IMR-90 (cell line): ENCODE data around the gene RHBDF2. TPM values are rescaled to one million over a fixed set of nuclear protein-coding genes. Genes with fewer than 3 reads are reported as not detected.
A peak's percentile ranks its signal among the peaks of the same experiment; 100 is the strongest.

Source experiments
- ATAC-seq: fragments of 200-7000 bp; cut with Tn5 transposase; 2 replicates; pipeline ENCODE4 v1.9.1; 2020; ENCODE audit warnings: low read depth, mild to moderate bottlenecking, moderate library complexity
- BruUV-seq: library from RNA; stranded (reverse); fragments of 400-500 nt; replicated peaks from 2 replicates; lab custom pipeline; 2021; lab: Mats Ljungman, UMichigan
- CTCF ChIA-PET: fragments of 300-600 bp; formaldehyde crosslinking; extraction: SDS; loops from one replicate; lab custom pipeline; 2021; ENCODE audit warnings: antibody characterized with exemption; lab: Yijun Ruan, JAX
- POLR2A ChIA-PET: fragments of 300-600 bp; sonication (Branson Sonifier 250); formaldehyde crosslinking; loops from one replicate; lab custom pipeline; 2022; ENCODE audit warnings: antibody characterized with exemption; ENCODE audit not compliant: unreplicated experiment; lab: Charles Lee
- DNase-seq: peaks from one replicate; pipeline ENCODE4 v3.0.0; 2013
- H2AFZ ChIP-seq: replicated peaks from 2 replicates; pipeline ENCODE3; 2013; ENCODE audit warnings: low read length, mild to moderate bottlenecking; ENCODE audit not compliant: poor library complexity
- H2AK5ac ChIP-seq: 2 replicates; pipeline ENCODE4 v1.6.1; 2013; ENCODE audit warnings: low read depth, low read length, inconsistent platforms
- H2AK9ac ChIP-seq: replicated peaks from 2 replicates; pipeline ENCODE3; 2013; ENCODE audit warnings: mild to moderate bottlenecking, low read depth, low read length, moderate library complexity; ENCODE audit not compliant: poor library complexity
- H2BK120ac ChIP-seq: 2 replicates; pipeline ENCODE4 v1.6.1; 2013; ENCODE audit warnings: low read depth, low read length, inconsistent platforms
- H2BK15ac ChIP-seq: 3 replicates; pipeline ENCODE4 v1.6.1; 2013; ENCODE audit warnings: low read depth, low read length, inconsistent platforms
- H2BK20ac ChIP-seq: 2 replicates; pipeline ENCODE4 v1.6.1; 2013; ENCODE audit warnings: low read depth, mild to moderate bottlenecking, inconsistent platforms, low read length, moderate library complexity
- H2BK5ac ChIP-seq: 2 replicates; pipeline ENCODE4 v1.6.1; 2013; ENCODE audit warnings: mild to moderate bottlenecking, low read depth, low read length, inconsistent platforms; ENCODE audit not compliant: poor library complexity, severe bottlenecking
- H3K14ac ChIP-seq: replicated peaks from 2 replicates; pipeline ENCODE4 v1.6.1; 2013; ENCODE audit warnings: low read depth, low read length, inconsistent platforms
- H3K18ac ChIP-seq: 2 replicates; pipeline ENCODE4 v1.6.1; 2013; ENCODE audit warnings: low read depth, low read length, control low read depth
- H3K23ac ChIP-seq: 2 replicates; pipeline ENCODE4 v1.6.1; 2013; ENCODE audit warnings: low read depth, low read length, inconsistent platforms
- H3K27ac ChIP-seq: 2 replicates; pipeline ENCODE4 v1.5.1; 2013; ENCODE audit warnings: mild to moderate bottlenecking, control low read depth, low read length; ENCODE audit not compliant: insufficient read depth
- H3K27me3 ChIP-seq: 2 replicates; pipeline ENCODE4 v1.6.1; 2013; ENCODE audit warnings: low read length; ENCODE audit not compliant: control insufficient read depth, insufficient read depth
- H3K36me3 ChIP-seq: 2 replicates; pipeline ENCODE4 v1.6.1; 2013; ENCODE audit warnings: low read length, mixed read lengths; ENCODE audit not compliant: control insufficient read depth, insufficient read depth
- H3K4ac ChIP-seq: 2 replicates; pipeline ENCODE4 v1.6.1; 2013; ENCODE audit warnings: low read depth, low read length, inconsistent platforms
- H3K4me1 ChIP-seq: 2 replicates; pipeline ENCODE4 v1.6.1; 2013; ENCODE audit warnings: low read length, mixed read lengths; ENCODE audit not compliant: control insufficient read depth, insufficient read depth
- H3K4me2 ChIP-seq: 2 replicates; pipeline ENCODE4 v1.6.1; 2013; ENCODE audit warnings: low read depth, mild to moderate bottlenecking, control low read depth, low read length, moderate library complexity
- H3K4me3 ChIP-seq: 2 replicates; pipeline ENCODE4 v1.5.1; 2013; ENCODE audit warnings: low read depth, mild to moderate bottlenecking, control low read depth, low read length, moderate library complexity; ENCODE audit not compliant: insufficient read depth
- H3K56ac ChIP-seq: 2 replicates; pipeline ENCODE4 v1.6.1; 2013; ENCODE audit warnings: low read length, inconsistent platforms; ENCODE audit not compliant: insufficient read depth; ENCODE audit errors: extremely low read depth
- H3K79me1 ChIP-seq, 2 experiments: 2 replicates each; pipeline ENCODE4 v1.6.1; 2013; ENCODE audit warnings: low read length in 2 of 2, inconsistent platforms in 1 of 2, low read depth in 1 of 2
- H3K9ac ChIP-seq: 2 replicates; pipeline ENCODE4 v1.6.1; 2013; ENCODE audit warnings: low read depth, low read length, control low read depth
- H3K9me1 ChIP-seq: 2 replicates; pipeline ENCODE4 v1.6.1; 2013; ENCODE audit warnings: low read length, inconsistent platforms; ENCODE audit not compliant: insufficient read depth
- H3K9me3 ChIP-seq: 2 replicates; pipeline ENCODE4 v1.6.1; 2013; ENCODE audit warnings: low read length; ENCODE audit not compliant: control insufficient read depth, insufficient read depth
- H4K20me1 ChIP-seq: 2 replicates; pipeline ENCODE4 v1.6.1; 2013; ENCODE audit warnings: low read length, inconsistent platforms; ENCODE audit not compliant: insufficient read depth
- H4K5ac ChIP-seq: 2 replicates; pipeline ENCODE4 v1.6.1; 2013; ENCODE audit warnings: mild to moderate bottlenecking, low read depth, low read length, control low read depth
- H4K8ac ChIP-seq, 2 experiments: 2 replicates each; pipeline ENCODE4 v1.6.1; 2013; ENCODE audit warnings: low read depth in 2 of 2, low read length in 2 of 2, control low read depth in 1 of 2, inconsistent platforms in 1 of 2
- H4K91ac ChIP-seq: 2 replicates; pipeline ENCODE4 v1.6.1; 2013; ENCODE audit warnings: low read depth, low read length, inconsistent platforms; ENCODE audit not compliant: insufficient read depth
- BHLHE40 ChIP-seq: fragments of 150-350 bp; IDR thresholded peaks from 2 replicates; pipeline ENCODE4 v1.6.1; 2016; ENCODE audit warnings: mild to moderate bottlenecking, low read depth, low read length
- CHD1 ChIP-seq: IDR thresholded peaks from 2 replicates; pipeline ENCODE4 v1.6.1; 2012; ENCODE audit warnings: low read depth, low read length, improper control_type of control experiment
- MAZ ChIP-seq: IDR thresholded peaks from 2 replicates; pipeline ENCODE4 v1.6.1; 2012; ENCODE audit warnings: low read depth, mild to moderate bottlenecking, low read length, improper control_type of control experiment, moderate library complexity, borderline replicate concordance
- POLR2A ChIP-seq: IDR thresholded peaks from 2 replicates; pipeline ENCODE4 v1.6.1; 2012; ENCODE audit warnings: mild to moderate bottlenecking, low read depth, low read length
- RAD21 ChIP-seq: IDR thresholded peaks from 2 replicates; pipeline ENCODE4 v1.6.1; 2012; ENCODE audit warnings: low read length, improper control_type of control experiment
- RCOR1 ChIP-seq: IDR thresholded peaks from 2 replicates; pipeline ENCODE4 v1.6.1; 2012; ENCODE audit warnings: mild to moderate bottlenecking, low read length, improper control_type of control experiment; ENCODE audit not compliant: insufficient replicate concordance
- SMC3 ChIP-seq: fragments of 150-350 bp; IDR thresholded peaks from 2 replicates; pipeline ENCODE4 v1.6.1; 2016; ENCODE audit warnings: low read depth, mild to moderate bottlenecking, antibody characterized with exemption, low read length, moderate library complexity
- USF2 ChIP-seq: fragments of 150-350 bp; IDR thresholded peaks from 2 replicates; pipeline ENCODE4 v1.6.1; 2017; ENCODE audit warnings: mild to moderate bottlenecking, antibody characterized with exemption, low read length, low read depth
- WGBS, 2 experiments: methylation state at CpG; one replicate each; pipeline versions ENCODE4 v1.1.5 to v1.1.7; 2013; ENCODE audit warnings: missing lambda C conversion rate in 2 of 2; ENCODE audit not compliant: insufficient read length in 1 of 2; ENCODE audit errors: extremely low coverage in 2 of 2; 5-methylcytosine and 5-hydroxymethylcytosine counted together
- dilution Hi-C: fragments of 300-500 bp; cut with HindIII; formaldehyde crosslinking; loops from one replicate; pipeline ENCODE4 v1.14.3; 2018; ENCODE audit warnings: low sequenced_read_pairs; ENCODE audit not compliant: unreplicated experiment
- in situ Hi-C: fragments of 300-500 bp; cut with MboI; formaldehyde crosslinking; loops from 3 replicates; pipeline ENCODE4 v1.14.3; 2019; ENCODE audit warnings: low sequenced_read_pairs, inconsistent platforms, mixed read lengths
- intact Hi-C: fragments of 100-400 bp; cut with micrococcal nuclease; formaldehyde crosslinking; loops from 2 replicates; pipeline ENCODE4 v1.10.0; 2022
- polyA plus RNA-seq, 3 experiments: library from polyadenylated mRNA; depleted of rRNA; stranded (reverse); fragments of >200 nt; gene quantifications; 2 replicates each; pipeline ENCODE4 v1.2.3, GENCODE V29; 2012; ENCODE audit warnings: low replicate concordance in 1 of 3
- total RNA-seq: library from RNA; depleted of rRNA; stranded (reverse); fragments of >200 nt; gene quantifications from 2 replicates; pipeline ENCODE4 v1.2.3, GENCODE V29; 2012

Gene RHBDF2
- total and polyA plus RNA-seq, 2 of the 4 experiments (the other 2 are of a cell fraction), result 1.3 to 8.3 TPM

- Histone ChIP-seq H3K23ac (no peak overlapping the region), H3K56ac (no peak overlapping the region), H3K9ac (no peak overlapping the region), H2BK120ac (no peak overlapping the region), H2BK5ac (no peak overlapping the region), H2BK15ac (no peak overlapping the region), H3K36me3 (no peaks in the 10 kb centered on the region; the same call in 1 of the 2 replicates), H3K4me2 (no peak overlapping the region), H3K18ac (no peak overlapping the region), H4K91ac (no peak overlapping the region), H2AK5ac (no peak overlapping the region), H3K4me3 (no peak overlapping the region), H3K27me3 (0 out of 2 replicates have a peak, but pooled peaks cover 5% of the 10 kb centered on the region), H3K4me1 (peaks cover 2% of the 10 kb centered on the region; the same call in 1 of the 2 replicates), H2AFZ (no peak overlapping the region), H3K14ac (no peak overlapping the region), H2BK20ac (no peak overlapping the region), H4K8ac (no peak overlapping the region), H3K9me1 (no peaks in the 10 kb centered on the region), H3K79me1 (no peaks in the 10 kb centered on the region), H4K5ac (no peak overlapping the region), H3K27ac (no peak overlapping the region), H4K20me1 (no peaks in the 10 kb centered on the region), H2AK9ac (peak overlapping the region; percentile 19), H3K4ac (no peak overlapping the region), H3K9me3 (no peaks in the 10 kb centered on the region)
- intact Hi-C loops (no loop called here), in situ Hi-C loops (loop anchor here (5.0 kb wide), 1 partner anchor 39 kb away; no protein-coding TSS in a partner anchor), dilution Hi-C loops (no loop called here)
- TF ChIP-seq RCOR1 (no peak), USF2 (no peak), POLR2A (no peak), RAD21 (no peak), MAZ (no peak), BHLHE40 (no peak), CHD1 (no peak), SMC3 (no peak)
- BruUV-seq, result no TSS peak
- ATAC-seq (no peak), DNase-seq (no peak)
- ChIA-PET CTCF (no interaction called here), POLR2A (no interaction called here)
- WGBS, 2 experiments, result no CpG with 5 or more reads among the region's 8 CpGs
Observed at GRCh38 chr17:76467809-76468633, 33.2 kb downstream of the RHBDF2 start.
